Gastrocnemius medialis (tissue), 4 donors: Measurements from ENCODE around the gene NAALADL1.
"Not testable (repeated sequence)": the region's sequence is repeated elsewhere in the genome, so short reads cannot be mapped to it uniquely, and the experiment has no call there.

Experiments used
- POLR2A ChIP-seq, 2 donors: fragments of 450-650 bp; IDR thresholded peaks; one replicate each; pipeline ENCODE4 v1.6.1; 2017; ENCODE audit warnings: antibody characterized with exemption in 2 of 2, mild to moderate bottlenecking in 2 of 2, moderate library complexity in 2 of 2
- TF ChIP-seq, protein P1 (sequence below), 5 experiments: fragments of 450-650 bp in 3 of 5; fragments of 200-600 bp in 2 of 5; sonication (generic) in 2 of 5; IDR thresholded peaks in 4 of 5; conservative IDR thresholded peaks in 1 of 5; 1 replicate in 4 of 5; 2 replicates in 1 of 5; pipeline ENCODE4 v1.5.1; 2016 to 2019; ENCODE audit warnings: antibody characterized with exemption in 5 of 5, mild to moderate bottlenecking in 3 of 5, moderate library complexity in 3 of 5

DNA sequence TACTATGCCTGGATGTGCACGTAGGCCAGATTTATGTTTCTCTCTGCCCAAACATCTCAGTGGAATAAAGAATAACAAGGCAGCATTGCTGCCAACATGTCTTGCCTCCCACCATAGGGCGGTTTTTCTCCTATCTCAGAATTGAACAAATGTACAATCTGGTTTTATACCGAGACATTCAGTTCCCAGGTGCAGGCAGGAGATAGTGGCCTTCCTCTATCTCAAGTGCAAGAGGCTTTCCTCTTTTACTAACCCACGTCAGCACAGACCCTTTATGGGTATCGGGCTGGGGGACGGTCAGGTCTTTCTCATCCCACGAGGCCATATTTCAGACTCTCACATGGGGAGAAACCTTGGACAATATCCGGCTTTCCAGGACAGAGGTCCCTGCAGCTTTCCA, 34.9 kb downstream of the NAALADL1 start:
- TF ChIP-seq, protein P1, sequence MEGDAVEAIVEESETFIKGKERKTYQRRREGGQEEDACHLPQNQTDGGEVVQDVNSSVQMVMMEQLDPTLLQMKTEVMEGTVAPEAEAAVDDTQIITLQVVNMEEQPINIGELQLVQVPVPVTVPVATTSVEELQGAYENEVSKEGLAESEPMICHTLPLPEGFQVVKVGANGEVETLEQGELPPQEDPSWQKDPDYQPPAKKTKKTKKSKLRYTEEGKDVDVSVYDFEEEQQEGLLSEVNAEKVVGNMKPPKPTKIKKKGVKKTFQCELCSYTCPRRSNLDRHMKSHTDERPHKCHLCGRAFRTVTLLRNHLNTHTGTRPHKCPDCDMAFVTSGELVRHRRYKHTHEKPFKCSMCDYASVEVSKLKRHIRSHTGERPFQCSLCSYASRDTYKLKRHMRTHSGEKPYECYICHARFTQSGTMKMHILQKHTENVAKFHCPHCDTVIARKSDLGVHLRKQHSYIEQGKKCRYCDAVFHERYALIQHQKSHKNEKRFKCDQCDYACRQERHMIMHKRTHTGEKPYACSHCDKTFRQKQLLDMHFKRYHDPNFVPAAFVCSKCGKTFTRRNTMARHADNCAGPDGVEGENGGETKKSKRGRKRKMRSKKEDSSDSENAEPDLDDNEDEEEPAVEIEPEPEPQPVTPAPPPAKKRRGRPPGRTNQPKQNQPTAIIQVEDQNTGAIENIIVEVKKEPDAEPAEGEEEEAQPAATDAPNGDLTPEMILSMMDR (IDR thresholded peaks at IDR 0.05 in 4 of 5, conservative IDR thresholded peaks at IDR 0.05 in 1 of 5): not testable (repeated sequence)
- not testable (repeated sequence) for TF ChIP-seq POLR2A (IDR thresholded peaks at IDR 0.05)
